Measurements from ENCODE around the gene SKIC8.
A peak's percentile ranks its signal among the peaks of the same experiment; 100 is the strongest.

The SKIC8 gene

DNA sequence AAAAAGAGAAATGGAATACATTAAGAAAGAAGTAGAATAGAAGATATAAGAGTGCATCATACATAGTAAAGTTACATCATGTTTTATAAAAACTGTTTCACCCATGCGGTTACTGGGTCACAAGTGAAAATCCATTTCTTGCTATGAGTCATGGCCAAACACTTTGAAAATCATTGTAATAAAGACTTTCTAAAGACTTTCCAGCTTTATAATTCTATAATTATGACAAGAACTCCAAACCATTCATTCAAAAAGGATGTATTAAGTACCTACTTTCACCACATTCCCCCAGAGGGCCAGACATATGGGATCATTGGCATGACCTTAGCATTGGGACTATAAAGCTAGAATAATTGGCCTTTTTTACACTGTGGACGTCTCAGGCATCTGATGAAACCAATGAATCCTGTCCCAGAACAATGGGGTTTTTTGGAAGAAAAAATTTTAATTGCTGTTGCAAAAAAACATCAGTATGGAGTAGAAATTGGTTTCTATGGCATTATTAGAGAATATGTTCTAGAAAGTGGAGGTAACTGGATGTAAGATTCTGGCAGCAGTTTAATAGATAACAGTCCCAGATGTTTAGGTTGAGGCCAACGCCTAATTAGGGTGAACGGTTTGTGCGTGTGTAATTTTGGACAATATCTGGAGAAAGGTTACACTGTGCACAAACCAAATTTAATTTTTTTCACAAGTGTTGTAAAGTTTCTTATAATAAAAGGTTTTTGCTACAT, 3.3 kb upstream of the SKIC8 start:
- H2AFZ ChIP-seq (ENCODE audit: low read depth, low read length): no peak overlapping the region

DNA sequence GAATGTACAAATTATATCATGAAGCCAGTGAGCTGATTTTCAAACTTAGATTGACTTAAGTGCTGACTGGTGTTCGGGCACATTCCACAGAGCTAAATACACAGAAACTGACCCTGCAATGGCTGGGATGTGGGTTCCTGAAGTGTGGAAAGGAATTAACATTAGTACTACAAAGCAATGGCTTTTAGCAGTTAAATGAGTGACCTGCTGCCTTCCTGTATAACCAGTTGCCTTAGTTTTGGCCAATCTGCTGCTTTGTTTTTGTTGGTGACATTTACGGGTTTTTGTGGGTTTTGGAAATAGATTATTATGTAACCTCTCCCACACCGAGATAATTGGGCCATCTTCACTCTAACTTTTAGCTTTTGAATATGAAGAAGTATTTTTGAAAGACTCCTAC, 2.4 kb upstream of the SKIC8 start:
- H3K4me2 ChIP-seq (ENCODE audit: low read length): peak overlapping the region; percentile 4; the same call in 1 of the 2 replicates
- peaks cover 32% of the 10 kb centered on the region for H3K4me1 ChIP-seq (ENCODE audit: low read length)
- no peak overlapping the region for H2AFZ ChIP-seq (ENCODE audit: low read depth, low read length)
- H3K9ac ChIP-seq (ENCODE audit: low read length): no peak overlapping the region
- no peaks in the 10 kb centered on the region for H3K9me3 ChIP-seq (ENCODE audit: insufficient read depth, low read length)
- H4K20me1 ChIP-seq (ENCODE audit: insufficient read depth, low read length): no peaks in the 10 kb centered on the region
- no peak overlapping the region for H3K27ac ChIP-seq (ENCODE audit: low read length)
- no peak overlapping the region for H3K4me3 ChIP-seq (ENCODE audit: low read length)
- TF ChIP-seq EZH2phosphoT487 (IDR thresholded peaks at IDR 0.05; ENCODE audit: low read depth): no peak
- TF ChIP-seq, protein P1, sequence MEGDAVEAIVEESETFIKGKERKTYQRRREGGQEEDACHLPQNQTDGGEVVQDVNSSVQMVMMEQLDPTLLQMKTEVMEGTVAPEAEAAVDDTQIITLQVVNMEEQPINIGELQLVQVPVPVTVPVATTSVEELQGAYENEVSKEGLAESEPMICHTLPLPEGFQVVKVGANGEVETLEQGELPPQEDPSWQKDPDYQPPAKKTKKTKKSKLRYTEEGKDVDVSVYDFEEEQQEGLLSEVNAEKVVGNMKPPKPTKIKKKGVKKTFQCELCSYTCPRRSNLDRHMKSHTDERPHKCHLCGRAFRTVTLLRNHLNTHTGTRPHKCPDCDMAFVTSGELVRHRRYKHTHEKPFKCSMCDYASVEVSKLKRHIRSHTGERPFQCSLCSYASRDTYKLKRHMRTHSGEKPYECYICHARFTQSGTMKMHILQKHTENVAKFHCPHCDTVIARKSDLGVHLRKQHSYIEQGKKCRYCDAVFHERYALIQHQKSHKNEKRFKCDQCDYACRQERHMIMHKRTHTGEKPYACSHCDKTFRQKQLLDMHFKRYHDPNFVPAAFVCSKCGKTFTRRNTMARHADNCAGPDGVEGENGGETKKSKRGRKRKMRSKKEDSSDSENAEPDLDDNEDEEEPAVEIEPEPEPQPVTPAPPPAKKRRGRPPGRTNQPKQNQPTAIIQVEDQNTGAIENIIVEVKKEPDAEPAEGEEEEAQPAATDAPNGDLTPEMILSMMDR (IDR thresholded peaks at IDR 0.05; ENCODE audit: low read depth, low read length): no peak
- no peaks in the 10 kb centered on the region for H3K27me3 ChIP-seq (ENCODE audit: low read depth, low read length)
- H3K36me3 ChIP-seq (replicated peaks; ENCODE audit: low read depth, low read length): no peaks in the 10 kb centered on the region
- peaks cover 25% of the 10 kb centered on the region for H3K79me2 ChIP-seq (ENCODE audit: low read length)

More for the DNA sequence above, 3.3 kb upstream of the SKIC8 start:
- peaks cover 16% of the 10 kb centered on the region for H3K79me2 ChIP-seq (ENCODE audit: low read length)
- peak overlapping the region; percentile 33 for H3K4me2 ChIP-seq (ENCODE audit: low read length)
- no peaks in the 10 kb centered on the region for H4K20me1 ChIP-seq (ENCODE audit: insufficient read depth, low read length)
- no peaks in the 10 kb centered on the region for H3K27me3 ChIP-seq (ENCODE audit: low read depth, low read length)
- TF ChIP-seq, protein P1 (IDR thresholded peaks at IDR 0.05; ENCODE audit: low read depth, low read length): no peak
- TF ChIP-seq EZH2phosphoT487 (IDR thresholded peaks at IDR 0.05; ENCODE audit: low read depth): no peak
- H3K36me3 ChIP-seq (replicated peaks; ENCODE audit: low read depth, low read length): no peaks in the 10 kb centered on the region
- H3K27ac ChIP-seq (ENCODE audit: low read length): no peak overlapping the region
- peaks cover 32% of the 10 kb centered on the region for H3K4me1 ChIP-seq (ENCODE audit: low read length)
- no peak overlapping the region for H3K4me3 ChIP-seq (ENCODE audit: low read length)
- H3K9ac ChIP-seq (ENCODE audit: low read length): no peak overlapping the region; the same call in 1 of the 2 replicates
- no peaks in the 10 kb centered on the region for H3K9me3 ChIP-seq (ENCODE audit: insufficient read depth, low read length)

DNA sequence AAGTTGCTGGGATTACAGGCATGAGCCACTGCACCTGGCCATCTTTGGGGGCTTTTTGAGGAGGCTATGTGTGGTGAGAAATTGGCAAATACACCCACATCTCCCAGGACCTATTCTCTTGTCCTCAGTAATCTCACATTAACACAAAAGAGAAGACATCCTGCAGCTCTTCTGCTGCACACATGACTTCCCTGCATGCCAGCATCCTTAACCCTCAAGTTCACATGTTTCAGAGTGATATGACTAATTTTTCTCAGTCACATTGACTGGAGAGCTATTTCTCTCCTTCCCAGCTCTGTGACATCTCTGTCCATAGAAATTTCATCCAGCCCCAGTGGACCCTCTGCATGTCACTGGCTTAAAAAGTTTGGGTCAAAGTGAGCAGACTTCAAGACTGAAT, 1.9 kb upstream of the SKIC8 start:
- Histone ChIP-seq H3K36me3 (replicated peaks; ENCODE audit: low read depth, low read length) (no peaks in the 10 kb centered on the region), H4K20me1 (ENCODE audit: insufficient read depth, low read length) (no peaks in the 10 kb centered on the region), H3K4me2 (ENCODE audit: low read length) (peak overlapping the region; percentile 4; the same call in 1 of the 2 replicates), H2AFZ (ENCODE audit: low read depth, low read length) (no peak overlapping the region), H3K9ac (ENCODE audit: low read length) (no peak overlapping the region), H3K79me2 (ENCODE audit: low read length) (peaks cover 30% of the 10 kb centered on the region), H3K9me3 (ENCODE audit: insufficient read depth, low read length) (no peaks in the 10 kb centered on the region), H3K27ac (ENCODE audit: low read length) (no peak overlapping the region), H3K27me3 (ENCODE audit: low read depth, low read length) (no peaks in the 10 kb centered on the region), H3K4me1 (ENCODE audit: low read length) (peaks cover 32% of the 10 kb centered on the region), H3K4me3 (ENCODE audit: low read length) (no peak overlapping the region)
- TF ChIP-seq, protein P1 (IDR thresholded peaks at IDR 0.05; ENCODE audit: low read depth, low read length): no peak
- no peak for TF ChIP-seq EZH2phosphoT487 (IDR thresholded peaks at IDR 0.05; ENCODE audit: low read depth)

DNA sequence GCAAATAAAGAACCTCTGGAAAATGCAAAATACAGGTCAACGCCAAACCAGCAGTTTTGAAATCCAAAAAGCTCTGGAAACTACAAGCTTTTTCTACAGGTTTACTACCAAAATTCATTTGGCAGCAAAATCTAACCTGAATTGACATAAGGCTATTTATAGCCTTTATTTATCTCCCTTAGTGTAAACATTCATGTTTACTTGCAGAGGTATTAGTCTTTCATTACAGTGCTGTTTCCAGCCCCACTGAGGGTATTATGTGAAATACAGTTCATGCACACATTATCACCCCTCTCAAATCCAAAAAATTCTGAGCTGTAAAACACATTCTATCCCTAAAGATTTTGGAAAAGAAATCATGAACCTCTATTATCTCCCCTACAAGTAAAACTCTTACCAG, 7.2 kb downstream of the SKIC8 start:
- H3K36me3 ChIP-seq (replicated peaks; ENCODE audit: low read depth, low read length): peaks cover 21% of the 10 kb centered on the region
- peaks cover 13% of the 10 kb centered on the region for H3K79me2 ChIP-seq (ENCODE audit: low read length)
- no peak overlapping the region for H2AFZ ChIP-seq (ENCODE audit: low read depth, low read length)
- no peaks in the 10 kb centered on the region for H3K27me3 ChIP-seq (ENCODE audit: low read depth, low read length)
- no peak overlapping the region for H3K4me2 ChIP-seq (ENCODE audit: low read length)
- no peaks in the 10 kb centered on the region for H4K20me1 ChIP-seq (ENCODE audit: insufficient read depth, low read length)
- no peak overlapping the region for H3K9ac ChIP-seq (ENCODE audit: low read length)
- no peaks in the 10 kb centered on the region for H3K9me3 ChIP-seq (ENCODE audit: insufficient read depth, low read length)
- TF ChIP-seq, protein P1 (IDR thresholded peaks at IDR 0.05; ENCODE audit: low read depth, low read length): no peak
- no peak for TF ChIP-seq EZH2phosphoT487 (IDR thresholded peaks at IDR 0.05; ENCODE audit: low read depth)
- H3K4me1 ChIP-seq (ENCODE audit: low read length): no peaks in the 10 kb centered on the region
- no peak overlapping the region for H3K27ac ChIP-seq (ENCODE audit: low read length)
- no peak overlapping the region for H3K4me3 ChIP-seq (ENCODE audit: low read length)

All from OCI-LY3 (cell line).